ENCODE results near the gene COG6.

The COG6 gene

DNA sequence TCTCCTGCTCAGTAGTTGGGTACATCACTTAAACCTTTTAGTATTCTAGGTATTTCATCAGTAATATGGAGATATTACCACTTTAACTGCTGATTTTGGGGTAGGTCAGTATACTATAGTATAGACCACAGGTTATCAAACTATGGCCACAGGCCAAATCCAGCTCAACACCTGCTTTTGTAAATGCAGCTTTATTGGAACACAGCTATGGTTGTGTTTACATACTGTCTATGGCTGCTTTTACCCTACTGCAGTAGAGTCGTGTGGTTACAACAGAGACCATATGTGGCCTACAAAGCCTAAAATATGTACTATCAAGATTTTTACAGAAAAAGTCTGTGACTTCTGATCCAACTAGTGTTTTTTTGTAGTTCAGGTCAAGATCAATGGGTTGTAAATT, 10.3 kb downstream of the COG6 start:
- H3K27me3 ChIP-seq (ENCODE audit: insufficient read depth, low read length): no peaks in the 10 kb centered on the region
- no peak overlapping the region for H3K4me3 ChIP-seq (ENCODE audit: low read depth, low read length)
- no peaks in the 10 kb centered on the region for H3K79me1 ChIP-seq (ENCODE audit: low read length)
- no peak overlapping the region for H3K23ac ChIP-seq (ENCODE audit: low read length)
- H3K79me2 ChIP-seq (ENCODE audit: control insufficient read depth, insufficient read depth, low read length, poor library complexity): no peaks in the 10 kb centered on the region
- no peak overlapping the region for H2AK5ac ChIP-seq (ENCODE audit: low read length)
- no peak overlapping the region for H2AFZ ChIP-seq (ENCODE audit: insufficient read depth, low read length, poor library complexity)
- peaks cover 3 to 5% of the 10 kb centered on the region in 2 experiments for H3K36me3 ChIP-seq (ENCODE audit: control insufficient read depth in 1 of 2, insufficient read depth in 2 of 2, low read length in 2 of 2)
- no peaks in the 10 kb centered on the region for H3K4me1 ChIP-seq (ENCODE audit: control insufficient read depth in 1 of 2, insufficient read depth in 2 of 2, low read length in 2 of 2)
- H2BK120ac ChIP-seq (ENCODE audit: insufficient read depth, low read length, poor library complexity): no peak overlapping the region
- H3K18ac ChIP-seq (ENCODE audit: low read length): no peak overlapping the region
- no peak for DNase-seq
- H4K8ac ChIP-seq (ENCODE audit: low read depth, low read length): no peak overlapping the region
- no peak overlapping the region for H3K27ac ChIP-seq (ENCODE audit: low read depth, low read length)
- no peak overlapping the region for H4K91ac ChIP-seq (ENCODE audit: low read depth, low read length)
- no peak overlapping the region for H3K14ac ChIP-seq (ENCODE audit: low read length)
- WGBS (ENCODE audit: extremely low coverage, insufficient coverage, insufficient read length): no CpG with 5 or more reads among the region's 1 CpG
- no peak overlapping the region for H3K9ac ChIP-seq (ENCODE audit: low read length)
- no peak overlapping the region for H2BK5ac ChIP-seq (ENCODE audit: low read depth, low read length, poor library complexity)
- no peak overlapping the region for H3K4me2 ChIP-seq (ENCODE audit: low read length)
- no peaks in the 10 kb centered on the region for H3K9me3 ChIP-seq (ENCODE audit: insufficient read depth, low read depth, low read length)
- no peak overlapping the region for H3K4ac ChIP-seq (ENCODE audit: low read depth, low read length)
- no peak overlapping the region for H4K12ac ChIP-seq (ENCODE audit: low read depth, low read length)
- no peak overlapping the region for H2BK12ac ChIP-seq (ENCODE audit: low read length)

DNA sequence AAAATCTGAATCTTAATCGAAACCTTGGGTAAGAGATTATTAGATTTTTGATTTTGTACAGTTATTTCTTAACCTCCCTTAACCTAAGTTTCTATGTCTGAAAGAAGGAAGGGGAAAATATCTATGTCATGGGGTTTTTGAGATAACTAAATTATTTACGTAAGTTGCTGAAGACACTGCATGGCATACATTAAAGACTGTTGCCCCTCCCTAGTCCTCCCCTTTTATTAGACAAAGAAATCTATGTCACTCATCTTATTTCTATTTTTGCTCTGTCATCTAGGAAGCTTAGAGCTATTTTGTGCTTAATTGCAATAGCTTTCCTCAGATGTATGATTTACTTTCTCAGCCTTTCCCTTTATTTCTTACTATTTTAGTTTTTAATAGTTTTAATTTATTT, 15.0 kb downstream of the COG6 start:
- WGBS (ENCODE audit: extremely low coverage, insufficient coverage, insufficient read length): no CpG with 5 or more reads among the region's 2 CpGs
- Histone ChIP-seq H3K4me1 (ENCODE audit: control insufficient read depth in 1 of 2, insufficient read depth in 2 of 2, low read length in 2 of 2) (no peaks in the 10 kb centered on the region), H3K36me3 (ENCODE audit: control insufficient read depth in 1 of 2, insufficient read depth in 2 of 2, low read length in 2 of 2) (peaks cover 0 to 1% of the 10 kb centered on the region in 2 experiments), H3K23ac (ENCODE audit: low read length) (no peak overlapping the region), H3K27me3 (ENCODE audit: insufficient read depth, low read length) (no peaks in the 10 kb centered on the region), H3K79me1 (ENCODE audit: low read length) (no peaks in the 10 kb centered on the region), H3K14ac (ENCODE audit: low read length) (no peak overlapping the region), H3K4ac (ENCODE audit: low read depth, low read length) (no peak overlapping the region), H4K91ac (ENCODE audit: low read depth, low read length) (no peak overlapping the region), H3K18ac (ENCODE audit: low read length) (no peak overlapping the region), H2BK12ac (ENCODE audit: low read length) (no peak overlapping the region), H4K8ac (ENCODE audit: low read depth, low read length) (no peak overlapping the region), H3K27ac (ENCODE audit: low read depth, low read length) (no peak overlapping the region), H3K4me3 (ENCODE audit: low read depth, low read length) (no peak overlapping the region), H3K9ac (ENCODE audit: low read length) (no peak overlapping the region), H2AFZ (ENCODE audit: insufficient read depth, low read length, poor library complexity) (no peak overlapping the region), H4K12ac (ENCODE audit: low read depth, low read length) (no peak overlapping the region), H2AK5ac (ENCODE audit: low read length) (no peak overlapping the region), H3K4me2 (ENCODE audit: low read length) (no peak overlapping the region), H3K9me3 (ENCODE audit: insufficient read depth, low read depth, low read length) (no peaks in the 10 kb centered on the region), H2BK120ac (ENCODE audit: insufficient read depth, low read length, poor library complexity) (no peak overlapping the region), H2BK5ac (ENCODE audit: low read depth, low read length, poor library complexity) (no peak overlapping the region), H3K79me2 (ENCODE audit: control insufficient read depth, insufficient read depth, low read length, poor library complexity) (no peaks in the 10 kb centered on the region)
- no peak for DNase-seq

DNA sequence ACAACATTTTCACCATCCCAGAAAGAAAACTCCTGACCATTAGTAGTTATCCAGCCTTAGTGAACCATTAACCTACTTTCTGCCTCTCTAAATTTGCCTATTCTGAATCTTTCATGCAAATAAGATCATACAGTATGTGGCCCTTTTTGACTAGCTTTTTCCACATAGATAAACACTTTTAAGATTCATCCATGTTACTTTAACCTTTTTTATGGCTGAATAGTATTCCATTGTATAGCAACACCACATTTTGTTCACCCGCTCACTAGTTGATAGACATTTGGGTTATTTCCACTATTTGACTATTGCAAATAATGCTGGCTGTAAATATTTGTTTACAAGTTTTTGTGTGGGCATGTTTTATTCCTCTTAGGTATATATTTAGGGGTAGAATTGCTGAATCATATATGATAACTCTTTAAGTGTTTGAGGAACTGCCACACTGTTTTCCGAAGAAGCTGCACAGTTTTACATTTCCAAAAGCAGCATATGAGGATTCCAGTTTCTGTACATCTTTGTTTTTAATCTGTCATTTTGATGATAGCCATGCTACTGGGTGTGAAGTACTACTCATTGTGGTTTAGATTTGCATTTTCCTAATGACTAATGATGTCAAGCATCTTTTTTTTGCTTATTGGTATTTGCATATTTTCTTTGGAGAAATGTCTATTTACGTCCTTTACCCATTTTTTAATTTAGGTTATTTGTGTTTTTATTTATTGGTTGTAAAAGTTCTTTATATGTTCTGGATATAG, 17.1 kb downstream of the COG6 start:
- Histone ChIP-seq H3K79me2 (ENCODE audit: control insufficient read depth, insufficient read depth, low read length, poor library complexity) (no peaks in the 10 kb centered on the region), H2AFZ (ENCODE audit: insufficient read depth, low read length, poor library complexity) (no peak overlapping the region), H3K4me1 (ENCODE audit: control insufficient read depth in 1 of 2, insufficient read depth in 2 of 2, low read length in 2 of 2) (no peaks in the 10 kb centered on the region), H2BK12ac (ENCODE audit: low read length) (no peak overlapping the region), H3K18ac (ENCODE audit: low read length) (no peak overlapping the region), H3K4me2 (ENCODE audit: low read length) (no peak overlapping the region), H4K8ac (ENCODE audit: low read depth, low read length) (no peak overlapping the region), H3K79me1 (ENCODE audit: low read length) (no peaks in the 10 kb centered on the region), H3K27ac (ENCODE audit: low read depth, low read length) (no peak overlapping the region), H3K27me3 (ENCODE audit: insufficient read depth, low read length) (no peaks in the 10 kb centered on the region), H3K36me3 (ENCODE audit: control insufficient read depth in 1 of 2, insufficient read depth in 2 of 2, low read length in 2 of 2) (no peaks in the 10 kb centered on the region), H2BK120ac (ENCODE audit: insufficient read depth, low read length, poor library complexity) (no peak overlapping the region), H3K9ac (ENCODE audit: low read length) (no peak overlapping the region), H3K4ac (ENCODE audit: low read depth, low read length) (no peak overlapping the region), H3K14ac (ENCODE audit: low read length) (no peak overlapping the region), H4K12ac (ENCODE audit: low read depth, low read length) (no peak overlapping the region), H3K23ac (ENCODE audit: low read length) (no peak overlapping the region), H4K91ac (ENCODE audit: low read depth, low read length) (no peak overlapping the region), H2BK5ac (ENCODE audit: low read depth, low read length, poor library complexity) (no peak overlapping the region), H3K4me3 (ENCODE audit: low read depth, low read length) (no peak overlapping the region), H3K9me3 (ENCODE audit: insufficient read depth, low read depth, low read length) (no peaks in the 10 kb centered on the region), H2AK5ac (ENCODE audit: low read length) (no peak overlapping the region)
- DNase-seq: peak in 1 of 2 donors; percentile 45
- no CpG with 5 or more reads among the region's 3 CpGs for WGBS (ENCODE audit: extremely low coverage, insufficient coverage, insufficient read length)

DNA sequence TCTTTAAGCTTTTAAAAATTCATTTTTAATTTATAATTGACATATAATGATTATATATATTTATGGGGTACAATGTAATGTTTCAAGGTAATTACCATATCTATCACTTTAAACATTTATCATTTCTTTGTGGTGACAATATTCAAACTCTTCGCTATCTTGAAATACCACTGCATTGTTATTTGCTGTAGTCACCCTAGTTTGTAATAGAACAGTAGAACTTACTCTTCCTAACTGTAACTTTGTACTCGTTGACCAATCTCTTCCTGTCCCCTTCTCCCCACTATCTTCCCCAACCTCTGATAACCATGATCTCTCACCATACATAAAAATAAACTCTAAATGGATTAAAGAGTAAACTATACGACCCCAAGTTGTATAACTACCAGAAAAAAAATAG, 20.4 kb downstream of the COG6 start:
- no peak overlapping the region for H2AFZ ChIP-seq (ENCODE audit: insufficient read depth, low read length, poor library complexity)
- no peak overlapping the region for H3K9ac ChIP-seq (ENCODE audit: low read length)
- peak in 1 of 2 donors; percentile 41 for DNase-seq
- H3K4ac ChIP-seq (ENCODE audit: low read depth, low read length): no peak overlapping the region
- no peak overlapping the region for H2BK12ac ChIP-seq (ENCODE audit: low read length)
- H3K27ac ChIP-seq (ENCODE audit: low read depth, low read length): no peak overlapping the region
- no peaks in the 10 kb centered on the region for H3K79me2 ChIP-seq (ENCODE audit: control insufficient read depth, insufficient read depth, low read length, poor library complexity)
- no peak overlapping the region for H4K91ac ChIP-seq (ENCODE audit: low read depth, low read length)
- peaks cover 2% of the 10 kb centered on the region for H3K9me3 ChIP-seq (ENCODE audit: insufficient read depth, low read depth, low read length)
- no peaks in the 10 kb centered on the region for H3K4me1 ChIP-seq (ENCODE audit: control insufficient read depth in 1 of 2, insufficient read depth in 2 of 2, low read length in 2 of 2)
- H2BK120ac ChIP-seq (ENCODE audit: insufficient read depth, low read length, poor library complexity): no peak overlapping the region
- H3K14ac ChIP-seq (ENCODE audit: low read length): no peak overlapping the region
- H3K18ac ChIP-seq (ENCODE audit: low read length): no peak overlapping the region
- H4K8ac ChIP-seq (ENCODE audit: low read depth, low read length): no peak overlapping the region
- no peak overlapping the region for H2AK5ac ChIP-seq (ENCODE audit: low read length)
- no peaks in the 10 kb centered on the region for H3K27me3 ChIP-seq (ENCODE audit: insufficient read depth, low read length)
- H3K23ac ChIP-seq (ENCODE audit: low read length): no peak overlapping the region
- no peak overlapping the region for H2BK5ac ChIP-seq (ENCODE audit: low read depth, low read length, poor library complexity)
- no peak overlapping the region for H3K4me2 ChIP-seq (ENCODE audit: low read length)
- no peak overlapping the region for H4K12ac ChIP-seq (ENCODE audit: low read depth, low read length)
- peaks cover 4 to 7% of the 10 kb centered on the region in 2 experiments for H3K36me3 ChIP-seq (ENCODE audit: control insufficient read depth in 1 of 2, insufficient read depth in 2 of 2, low read length in 2 of 2)
- no peaks in the 10 kb centered on the region for H3K79me1 ChIP-seq (ENCODE audit: low read length)
- no peak overlapping the region for H3K4me3 ChIP-seq (ENCODE audit: low read depth, low read length)
- no CpG with 5 or more reads among the region's 3 CpGs for WGBS (ENCODE audit: extremely low coverage, insufficient coverage, insufficient read length)

All from trophoblast cell (in vitro differentiated cells and primary cell).